LHCN-M2 (cell line): ENCODE results near the gene MSRB1. TPM values are rescaled to one million over a fixed set of nuclear protein-coding genes. Genes with fewer than 3 reads are reported as not detected.

Source experiments
- DNase-seq: peaks from one replicate; pipeline ENCODE4 v3.0.0-alpha.2; 2012; ENCODE audit warnings: low read depth
- total RNA-seq: library from RNA; depleted of rRNA; stranded (reverse); fragments of >200 nt; gene quantifications from 2 replicates; pipeline ENCODE4 v1.2.3, GENCODE V29; 2014

MSRB1 gene
- total RNA-seq, 1 experiment from 2014 or later = 14.4 TPM

- DNase-seq = no peak
Measured at GRCh38 chr16:1918351-1919326, 24.4 kb downstream of the MSRB1 start, which contains the start of gene HS3ST6. TSS of gene HS3ST6 (minus strand) at chr16:1918415. CDS start at chr16:1918323, 92 bp downstream.

GRCh38 chr16:1917665-1918350 lies 25.2 kb downstream of the MSRB1 start:
- no peak for DNase-seq

- no peak for DNase-seq
Measured at GRCh38 chr16:1917056-1917664, 25.8 kb downstream of the MSRB1 start.

- no peak for DNase-seq
Measured at GRCh38 chr16:1916640-1916990, 26.4 kb downstream of the MSRB1 start.

- no peak for DNase-seq
Measured at GRCh38 chr16:1915732-1916639, 27.0 kb downstream of the MSRB1 start.

GRCh38 chr16:1914988-1915387 lies 28.0 kb downstream of the MSRB1 start:
- DNase-seq = no peak

- DNase-seq = no peak
Measured at GRCh38 chr16:1914084-1914608, 28.9 kb downstream of the MSRB1 start.

GRCh38 chr16:1913327-1914083 lies 29.5 kb downstream of the MSRB1 start:
- no peak for DNase-seq

GRCh38 chr16:1912215-1912543 lies 30.8 kb downstream of the MSRB1 start:
- DNase-seq = no peak

- no peak for DNase-seq
Measured at GRCh38 chr16:1911467-1912214, 31.4 kb downstream of the MSRB1 start.

GRCh38 chr16:1909561-1910231 lies 33.3 kb downstream of the MSRB1 start:
- no peak for DNase-seq

GRCh38 chr16:1908983-1909382 lies 34.0 kb downstream of the MSRB1 start:
- no peak for DNase-seq

GRCh38 chr16:1908184-1908583 lies 34.8 kb downstream of the MSRB1 start:
- no peak for DNase-seq

- DNase-seq = no peak
Measured at GRCh38 chr16:1907226-1907860, 35.7 kb downstream of the MSRB1 start.

- no peak for DNase-seq
Measured at GRCh38 chr16:1906846-1907165, 36.2 kb downstream of the MSRB1 start.

GRCh38 chr16:1906055-1906845 lies 36.7 kb downstream of the MSRB1 start:
- no peak for DNase-seq
